ENCODE measurements around the gene KIF20B.

DNA sequence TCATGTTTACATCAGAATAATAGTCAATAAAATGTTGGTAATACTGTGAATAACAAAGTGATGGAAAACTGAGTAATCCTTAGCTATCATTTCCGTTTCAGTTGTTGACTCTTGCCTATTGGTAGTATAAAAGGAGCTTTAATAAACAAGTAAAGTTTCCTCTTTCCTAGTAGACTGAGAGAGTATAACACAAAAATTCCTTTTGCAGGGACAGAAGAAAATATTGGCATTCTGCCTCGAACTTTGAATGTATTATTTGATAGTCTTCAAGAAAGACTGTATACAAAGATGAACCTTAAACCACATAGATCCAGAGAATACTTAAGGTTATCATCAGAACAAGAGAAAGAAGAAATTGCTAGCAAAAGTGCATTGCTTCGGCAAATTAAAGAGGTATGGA, 9.4 kb downstream of the KIF20B start:
- TF ChIP-seq, protein P1, sequence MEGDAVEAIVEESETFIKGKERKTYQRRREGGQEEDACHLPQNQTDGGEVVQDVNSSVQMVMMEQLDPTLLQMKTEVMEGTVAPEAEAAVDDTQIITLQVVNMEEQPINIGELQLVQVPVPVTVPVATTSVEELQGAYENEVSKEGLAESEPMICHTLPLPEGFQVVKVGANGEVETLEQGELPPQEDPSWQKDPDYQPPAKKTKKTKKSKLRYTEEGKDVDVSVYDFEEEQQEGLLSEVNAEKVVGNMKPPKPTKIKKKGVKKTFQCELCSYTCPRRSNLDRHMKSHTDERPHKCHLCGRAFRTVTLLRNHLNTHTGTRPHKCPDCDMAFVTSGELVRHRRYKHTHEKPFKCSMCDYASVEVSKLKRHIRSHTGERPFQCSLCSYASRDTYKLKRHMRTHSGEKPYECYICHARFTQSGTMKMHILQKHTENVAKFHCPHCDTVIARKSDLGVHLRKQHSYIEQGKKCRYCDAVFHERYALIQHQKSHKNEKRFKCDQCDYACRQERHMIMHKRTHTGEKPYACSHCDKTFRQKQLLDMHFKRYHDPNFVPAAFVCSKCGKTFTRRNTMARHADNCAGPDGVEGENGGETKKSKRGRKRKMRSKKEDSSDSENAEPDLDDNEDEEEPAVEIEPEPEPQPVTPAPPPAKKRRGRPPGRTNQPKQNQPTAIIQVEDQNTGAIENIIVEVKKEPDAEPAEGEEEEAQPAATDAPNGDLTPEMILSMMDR (IDR thresholded peaks at IDR 0.05) = no peak
- TF ChIP-seq POLR2AphosphoS5 (IDR thresholded peaks at IDR 0.05) = no peak
